ENCODE data around the gene TLE4.
"Not testable (repeated sequence)": the region's sequence is repeated elsewhere in the genome, so short reads cannot be mapped to it uniquely, and the experiment has no call there.

Gene TLE4

DNA sequence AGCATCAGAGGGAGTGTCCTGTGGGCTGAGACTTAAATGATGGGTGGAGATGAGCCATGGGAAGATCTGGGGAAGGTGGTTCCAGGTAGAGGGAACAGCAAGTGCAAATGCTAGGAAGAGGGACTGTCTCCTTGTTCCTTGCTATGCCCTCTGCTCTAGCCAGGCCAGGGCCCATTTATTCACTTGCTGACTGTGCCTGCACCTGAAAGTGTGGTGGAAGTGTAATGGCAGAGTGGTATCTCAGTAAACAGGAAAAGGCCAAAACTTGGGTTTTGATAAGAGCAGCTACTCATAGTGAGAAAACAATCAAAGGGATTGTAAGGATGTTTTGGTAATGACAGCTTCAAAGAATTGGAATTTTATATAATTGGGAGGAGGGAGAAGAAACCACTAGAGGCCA lies 32.4 kb downstream of the TLE4 start:
- Histone ChIP-seq H3K36me3 (ENCODE audit: insufficient read depth, low read length) (no peaks in the 10 kb centered on the region; the same call in 1 of the 2 replicates), H3K9ac (ENCODE audit: low read depth, low read length) (no peak overlapping the region), H3K9me3 (ENCODE audit: control insufficient read depth, insufficient read depth, low read length) (no peaks in the 10 kb centered on the region), H3K4me1 (ENCODE audit: insufficient read depth, low read length) (no peaks in the 10 kb centered on the region)

GRCh38 chr9:79604921-79605562 lies 33.3 kb downstream of the TLE4 start:
- no peaks in the 10 kb centered on the region for H3K9me3 ChIP-seq (ENCODE audit: control insufficient read depth, insufficient read depth, low read length)
- no peak overlapping the region for H3K9ac ChIP-seq (ENCODE audit: low read depth, low read length)
- no peaks in the 10 kb centered on the region; the same call in 1 of the 2 replicates for H3K36me3 ChIP-seq (ENCODE audit: insufficient read depth, low read length)
- peaks cover 5% of the 10 kb centered on the region for H3K4me1 ChIP-seq (ENCODE audit: insufficient read depth, low read length)

DNA sequence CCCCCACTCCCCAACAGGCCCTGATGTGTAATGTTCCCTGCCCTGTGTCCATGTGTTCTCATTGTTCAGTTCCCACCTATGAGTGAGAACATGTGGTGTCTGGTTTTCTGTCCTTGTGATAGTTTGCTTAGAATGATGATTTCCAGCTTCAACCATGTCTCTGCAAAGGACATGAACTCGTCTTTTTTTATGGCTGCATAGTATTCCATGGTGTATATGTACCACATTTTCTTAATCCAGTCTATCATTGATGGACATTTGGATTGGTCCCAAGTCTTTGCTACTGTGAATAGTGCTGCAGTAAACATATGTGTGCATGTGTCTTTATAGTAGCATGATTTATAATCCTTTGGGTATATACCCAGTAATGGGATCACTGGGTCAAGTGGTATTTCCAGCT lies 34.8 kb downstream of the TLE4 start:
- not testable (repeated sequence) for H3K9ac ChIP-seq (ENCODE audit: low read depth, low read length); H3K36me3 ChIP-seq (ENCODE audit: insufficient read depth, low read length); H3K9me3 ChIP-seq (ENCODE audit: control insufficient read depth, insufficient read depth, low read length)
- peaks cover 19% of the 10 kb centered on the region for H3K4me1 ChIP-seq (ENCODE audit: insufficient read depth, low read length)

DNA sequence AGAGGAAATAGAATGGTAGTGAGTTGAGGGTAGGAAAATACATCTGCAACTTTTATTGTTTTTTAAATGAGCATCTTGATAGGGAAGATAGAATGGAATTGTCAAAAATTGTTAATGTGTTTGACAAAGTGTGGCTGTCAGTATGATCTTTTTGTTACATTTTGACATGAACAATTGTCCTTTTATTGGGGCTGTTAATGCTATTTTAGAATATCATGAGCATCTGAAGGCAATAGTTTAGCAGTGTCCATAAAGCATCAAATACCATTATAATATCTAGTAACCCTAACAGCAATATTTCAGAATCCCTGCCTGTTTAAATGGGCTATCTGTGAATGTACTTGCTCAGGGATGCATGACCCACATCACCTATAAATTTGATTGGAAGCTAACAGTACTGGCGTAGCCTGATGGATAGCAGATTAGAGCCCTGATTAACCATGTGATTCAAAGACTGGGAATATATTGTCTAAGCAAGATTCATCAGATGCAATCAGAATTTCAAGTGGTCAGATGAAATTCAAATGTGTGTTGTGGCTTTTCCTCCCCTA lies 37.8 kb downstream of the TLE4 start:
- Histone ChIP-seq H3K9me3 (ENCODE audit: control insufficient read depth, insufficient read depth, low read length) (no peaks in the 10 kb centered on the region), H3K4me1 (ENCODE audit: insufficient read depth, low read length) (peaks cover 23% of the 10 kb centered on the region), H3K36me3 (ENCODE audit: insufficient read depth, low read length) (no peaks in the 10 kb centered on the region), H3K9ac (ENCODE audit: low read depth, low read length) (no peak overlapping the region)

DNA sequence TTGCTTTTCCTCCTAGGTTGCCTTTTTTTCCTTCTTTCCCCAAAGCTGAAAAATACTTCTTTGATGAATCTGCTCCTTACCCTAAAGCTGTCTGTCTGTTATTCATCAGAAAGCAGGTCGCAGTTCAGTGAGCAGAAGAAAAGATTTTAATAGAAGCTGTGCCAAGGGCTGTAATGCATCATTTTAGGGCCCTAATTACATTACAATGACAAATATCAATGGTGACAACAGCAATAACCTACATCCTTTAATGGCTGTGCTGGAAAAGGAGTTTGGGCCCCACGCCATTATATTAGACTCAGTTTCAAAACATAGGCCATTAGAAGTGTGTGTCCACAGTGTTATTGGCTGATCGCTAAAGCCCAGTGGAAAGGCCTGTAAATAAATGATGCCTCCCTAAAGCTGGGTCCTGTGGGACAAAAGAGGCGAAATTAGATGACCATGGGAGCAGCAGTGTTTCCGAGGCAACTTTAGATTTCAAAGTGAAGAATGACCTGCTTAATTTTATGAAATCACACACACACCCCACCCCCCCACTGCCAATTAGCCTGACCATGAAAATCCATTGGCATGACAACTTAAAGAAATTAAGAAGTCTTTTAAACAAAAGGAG lies 38.4 kb downstream of the TLE4 start:
- Histone ChIP-seq H3K36me3 (ENCODE audit: insufficient read depth, low read length) (no peaks in the 10 kb centered on the region), H3K9ac (ENCODE audit: low read depth, low read length) (no peak overlapping the region), H3K9me3 (ENCODE audit: control insufficient read depth, insufficient read depth, low read length) (no peaks in the 10 kb centered on the region), H3K4me1 (ENCODE audit: insufficient read depth, low read length) (peaks cover 23% of the 10 kb centered on the region)

DNA sequence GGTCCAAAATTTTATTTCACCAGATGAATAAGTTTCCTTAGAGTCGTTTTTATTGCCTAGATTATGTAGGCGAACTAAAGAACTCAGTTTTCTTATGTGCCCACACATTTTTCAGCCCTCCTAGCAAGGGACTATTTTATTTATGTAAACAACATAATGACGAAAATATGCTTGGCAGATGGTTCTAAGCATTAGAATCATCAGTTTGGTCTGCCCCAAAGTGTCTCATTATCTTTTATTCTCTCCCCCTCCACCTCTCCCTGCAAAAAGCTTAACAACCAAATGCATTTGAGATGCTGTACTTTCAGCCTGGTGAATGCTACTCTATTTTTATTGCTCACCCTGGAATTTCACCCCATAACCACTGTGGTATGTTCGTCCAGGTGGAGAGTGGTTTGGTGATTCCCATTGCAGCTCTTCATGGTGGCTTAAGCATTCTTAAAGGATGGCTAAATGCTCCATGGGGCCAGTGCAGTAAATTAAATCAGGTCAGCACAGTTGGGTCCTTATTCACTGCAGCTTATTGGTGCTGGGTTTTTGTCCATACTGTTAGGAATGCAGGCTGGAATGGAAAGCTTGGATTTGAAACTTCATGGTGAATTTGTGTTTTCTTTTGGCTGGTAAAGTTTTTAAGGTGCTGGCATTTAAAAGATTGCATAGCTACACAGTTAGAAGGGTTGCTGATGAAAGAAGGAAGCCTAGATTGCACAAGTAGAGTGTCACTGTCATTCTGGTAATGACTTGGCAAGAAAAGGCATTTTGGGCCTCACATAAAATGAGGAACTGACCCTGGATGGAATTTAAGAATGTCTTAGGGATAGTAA lies 39.2 kb downstream of the TLE4 start:
- Histone ChIP-seq H3K4me1 (ENCODE audit: insufficient read depth, low read length) (peaks cover 23% of the 10 kb centered on the region), H3K36me3 (ENCODE audit: insufficient read depth, low read length) (no peaks in the 10 kb centered on the region), H3K9me3 (ENCODE audit: control insufficient read depth, insufficient read depth, low read length) (no peaks in the 10 kb centered on the region), H3K9ac (ENCODE audit: low read depth, low read length) (no peak overlapping the region)

DNA sequence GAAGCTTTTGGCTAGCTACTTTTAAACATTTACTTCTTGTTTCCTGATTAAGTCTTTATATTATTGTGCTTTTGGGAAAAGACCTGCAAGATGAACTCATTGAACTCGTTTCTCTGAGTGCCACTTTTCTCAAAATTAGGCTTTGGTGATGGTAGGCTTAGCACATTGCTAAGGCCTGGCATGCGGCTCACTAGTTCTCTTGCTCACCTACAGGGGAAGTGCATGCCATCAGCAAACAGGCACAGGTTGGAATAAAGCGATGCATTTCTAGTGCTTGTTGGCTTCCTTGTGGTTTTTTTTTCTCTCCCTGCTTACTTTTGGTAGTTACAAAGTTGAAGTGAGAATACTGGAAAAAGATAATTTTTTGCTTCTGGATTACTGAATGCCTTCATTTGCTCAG lies 41.4 kb downstream of the TLE4 start:
- Histone ChIP-seq H3K9ac (ENCODE audit: low read depth, low read length) (no peak overlapping the region), H3K9me3 (ENCODE audit: control insufficient read depth, insufficient read depth, low read length) (no peaks in the 10 kb centered on the region), H3K4me1 (ENCODE audit: insufficient read depth, low read length) (peaks cover 23% of the 10 kb centered on the region), H3K36me3 (ENCODE audit: insufficient read depth, low read length) (no peaks in the 10 kb centered on the region)

GRCh38 chr9:79615038-79615437 lies 43.3 kb downstream of the TLE4 start:
- Histone ChIP-seq H3K4me1 (ENCODE audit: insufficient read depth, low read length) (peaks cover 18% of the 10 kb centered on the region), H3K36me3 (ENCODE audit: insufficient read depth, low read length) (no peaks in the 10 kb centered on the region), H3K9me3 (ENCODE audit: control insufficient read depth, insufficient read depth, low read length) (no peaks in the 10 kb centered on the region), H3K9ac (ENCODE audit: low read depth, low read length) (no peak overlapping the region)

GRCh38 chr9:79616013-79616412 lies 44.2 kb downstream of the TLE4 start:
- Histone ChIP-seq H3K36me3 (ENCODE audit: insufficient read depth, low read length) (no peaks in the 10 kb centered on the region), H3K9ac (ENCODE audit: low read depth, low read length) (no peak overlapping the region), H3K9me3 (ENCODE audit: control insufficient read depth, insufficient read depth, low read length) (no peaks in the 10 kb centered on the region), H3K4me1 (ENCODE audit: insufficient read depth, low read length) (peaks cover 9% of the 10 kb centered on the region)

- Histone ChIP-seq H3K9ac (ENCODE audit: low read depth, low read length) (no peak overlapping the region), H3K36me3 (ENCODE audit: insufficient read depth, low read length) (no peaks in the 10 kb centered on the region), H3K4me1 (ENCODE audit: insufficient read depth, low read length) (peaks cover 3% of the 10 kb centered on the region; the same call in 1 of the 2 replicates), H3K9me3 (ENCODE audit: control insufficient read depth, insufficient read depth, low read length) (no peaks in the 10 kb centered on the region)
These were observed 45.2 kb downstream of the TLE4 start for GRCh38 chr9:79616971-79617370.

DNA sequence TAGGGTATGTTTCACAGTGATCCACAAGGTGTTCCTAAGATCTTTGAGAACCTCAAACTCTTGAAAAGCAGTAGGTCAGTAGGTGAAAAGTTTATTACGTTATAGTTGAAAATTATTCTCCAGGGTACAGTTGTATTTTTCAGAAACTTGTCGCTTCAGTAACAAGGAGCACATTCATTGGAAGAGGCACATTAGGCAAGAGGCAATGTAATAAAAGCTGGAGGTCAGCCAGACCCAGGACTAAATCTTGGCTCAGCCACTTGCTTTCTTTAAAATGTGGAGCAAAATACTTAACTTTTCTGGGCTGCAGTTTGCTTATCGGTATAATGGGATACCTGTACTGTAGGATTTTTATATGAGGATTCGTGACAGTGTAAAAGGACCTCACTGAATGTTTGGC lies 45.6 kb downstream of the TLE4 start:
- Histone ChIP-seq H3K9ac (ENCODE audit: low read depth, low read length) (no peak overlapping the region), H3K36me3 (ENCODE audit: insufficient read depth, low read length) (no peaks in the 10 kb centered on the region), H3K9me3 (ENCODE audit: control insufficient read depth, insufficient read depth, low read length) (no peaks in the 10 kb centered on the region), H3K4me1 (ENCODE audit: insufficient read depth, low read length) (peaks cover 3% of the 10 kb centered on the region; the same call in 1 of the 2 replicates)

- no peak overlapping the region for H3K9ac ChIP-seq (ENCODE audit: low read depth, low read length)
- no peaks in the 10 kb centered on the region for H3K9me3 ChIP-seq (ENCODE audit: control insufficient read depth, insufficient read depth, low read length)
- H3K4me1 ChIP-seq (ENCODE audit: insufficient read depth, low read length) = peaks cover 9% of the 10 kb centered on the region; the same call in 1 of the 2 replicates
- H3K36me3 ChIP-seq (ENCODE audit: insufficient read depth, low read length) = no peaks in the 10 kb centered on the region
These were observed 48.2 kb downstream of the TLE4 start for GRCh38 chr9:79619930-79620329.

DNA sequence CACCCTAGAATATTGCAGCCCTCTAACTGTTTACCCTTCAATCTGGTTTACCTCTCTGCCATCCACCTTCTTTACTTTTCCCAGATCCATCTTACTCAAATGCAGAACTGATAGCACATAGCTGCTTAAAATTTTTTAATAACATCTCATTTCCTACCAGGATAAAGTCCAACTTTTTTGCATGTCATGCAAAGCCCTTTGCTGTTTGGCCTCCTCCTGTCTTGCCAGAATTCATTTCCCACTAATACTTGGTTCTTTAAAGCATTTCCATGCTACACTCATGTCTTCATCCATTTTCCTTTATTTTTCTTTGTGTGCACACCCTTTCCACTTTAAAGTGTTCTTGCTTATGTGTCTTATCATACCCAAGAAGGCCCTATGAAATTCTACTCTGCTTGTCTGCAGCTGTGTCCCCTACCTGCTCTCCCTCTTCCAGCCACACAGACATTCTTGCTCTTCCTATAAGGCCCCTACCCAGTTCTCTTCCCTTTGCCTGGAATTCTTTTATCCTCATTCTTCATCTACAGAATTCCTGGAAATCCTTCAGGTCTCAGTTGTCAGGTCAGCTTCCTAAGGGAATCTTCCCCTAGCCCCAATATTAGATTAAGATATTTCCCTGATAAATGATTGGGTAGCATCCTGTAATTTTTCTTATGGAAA lies 50.3 kb downstream of the TLE4 start:
- Histone ChIP-seq H3K4me1 (ENCODE audit: insufficient read depth, low read length) (peaks cover 9% of the 10 kb centered on the region; the same call in 1 of the 2 replicates), H3K9ac (ENCODE audit: low read depth, low read length) (no peak overlapping the region), H3K36me3 (ENCODE audit: insufficient read depth, low read length) (no peaks in the 10 kb centered on the region), H3K9me3 (ENCODE audit: control insufficient read depth, insufficient read depth, low read length) (no peaks in the 10 kb centered on the region)
